ENCODE measurements around the gene WBP1L. TPM values are rescaled to one million over a fixed set of nuclear protein-coding genes. Genes with fewer than 3 reads are reported as not detected.
"Not testable (repeated sequence)": the region's sequence is repeated elsewhere in the genome, so short reads cannot be mapped to it uniquely, and the experiment has no call there.

WBP1L gene
- total RNA-seq, 2 experiments from 2014 or later = 31.7 to 31.9 TPM

- H3K4me1 Mint-ChIP-seq = peaks cover 21% of the 10 kb centered on the region
- DNase-seq; H3K9me3 Mint-ChIP-seq; POLR2A ChIA-PET; H3K27me3 Mint-ChIP-seq; H3K36me3 Mint-ChIP-seq (ENCODE audit: low read depth); H3K27ac Mint-ChIP-seq: not testable (repeated sequence)
- CTCF ChIA-PET = interaction anchor here (1.0 to 1.7 kb wide), 2 partner anchors 46 to 61 kb away, joined by 3 to 8 read pairs; partner anchors contain the start of gene CNNM2
- H3K4me3 Mint-ChIP-seq = peak overlapping the region; percentile 47
Observed at GRCh38 chr10:102855731-102856436, 112.1 kb downstream of the WBP1L start.

GRCh38 chr10:102856758-102857424, 113.1 kb downstream of the WBP1L start:
- no peak for DNase-seq
- Mint-ChIP-seq H3K9me3 (no peaks in the 10 kb centered on the region), H3K36me3 (ENCODE audit: low read depth) (peaks cover 7% of the 10 kb centered on the region), H3K4me1 (peaks cover 21% of the 10 kb centered on the region), H3K4me3 (no peak overlapping the region), H3K27me3 (no peaks in the 10 kb centered on the region), H3K27ac (no peak overlapping the region)
- CTCF ChIA-PET = no interaction called here
- POLR2A ChIA-PET = no interaction called here

DNA sequence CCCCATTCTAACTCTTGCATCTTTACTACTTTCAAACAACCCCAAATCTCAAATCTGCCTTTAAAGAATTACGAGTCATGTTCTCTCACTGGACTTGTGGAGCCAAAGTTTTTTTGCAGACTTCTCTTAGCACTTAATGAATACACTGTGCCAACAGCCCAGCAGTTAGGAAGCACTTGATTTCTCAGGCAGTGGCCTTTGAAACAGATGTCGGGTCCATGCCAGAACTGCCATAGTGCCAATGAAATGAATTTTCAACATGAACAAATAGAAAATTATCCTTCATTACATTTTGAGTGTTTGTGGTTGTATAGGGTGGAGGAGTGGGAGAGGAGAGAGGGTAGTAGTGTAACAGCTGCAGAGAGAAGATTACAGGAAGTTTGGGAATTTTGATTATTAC, 116.2 kb downstream of the WBP1L start:
- H3K27ac Mint-ChIP-seq = no peak overlapping the region

GRCh38 chr10:102863660-102864059, 119.9 kb downstream of the WBP1L start:
- peaks cover 9% of the 10 kb centered on the region for H3K36me3 Mint-ChIP-seq (ENCODE audit: low read depth)
- CTCF ChIA-PET = no interaction called here
- no peaks in the 10 kb centered on the region for H3K9me3 Mint-ChIP-seq
- POLR2A ChIA-PET = no interaction called here
- H3K27me3 Mint-ChIP-seq = peaks cover under 1% of the 10 kb centered on the region
- no peak overlapping the region for H3K4me3 Mint-ChIP-seq
- no peak for DNase-seq
- H3K27ac Mint-ChIP-seq = no peak overlapping the region
- H3K4me1 Mint-ChIP-seq = no peaks in the 10 kb centered on the region

More for the DNA sequence above, 116.2 kb downstream of the WBP1L start:
- Mint-ChIP-seq H3K4me1 (peaks cover 15% of the 10 kb centered on the region), H3K9me3 (no peaks in the 10 kb centered on the region), H3K4me3 (no peak overlapping the region), H3K36me3 (ENCODE audit: low read depth) (peaks cover 9% of the 10 kb centered on the region), H3K27me3 (no peaks in the 10 kb centered on the region)
- POLR2A ChIA-PET = no interaction called here
- CTCF ChIA-PET = no interaction called here
- no peak for DNase-seq

DNA sequence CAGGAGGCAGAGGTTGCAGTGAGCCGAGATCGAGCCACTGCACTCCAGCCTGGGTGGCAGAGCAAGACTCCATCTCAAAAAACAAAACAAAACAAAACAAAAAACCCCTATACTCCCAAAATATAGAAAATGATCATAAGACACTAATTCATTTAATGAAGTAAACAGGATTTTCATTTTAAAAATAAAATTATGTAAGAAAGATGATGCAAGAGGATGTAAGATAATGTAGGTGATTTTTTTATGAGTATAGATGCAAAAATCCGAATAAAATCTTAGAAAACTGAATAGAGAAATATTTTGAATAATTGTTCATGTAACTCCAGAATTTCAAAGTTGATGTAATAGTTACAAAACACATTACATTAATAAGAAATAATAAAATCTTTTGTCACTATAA, 121.9 kb downstream of the WBP1L start:
- POLR2A ChIA-PET = interaction anchor here (0.7 to 0.9 kb wide), 2 partner anchors 11 to 48 kb away, joined by 3 read pairs; partner anchors contain the start of gene BORCS7

More for the DNA sequence above, 121.9 kb downstream of the WBP1L start:
- peaks cover 15% of the 10 kb centered on the region for H3K27me3 Mint-ChIP-seq
- DNase-seq = no peak
- H3K27ac Mint-ChIP-seq = no peak overlapping the region
- no peak overlapping the region for H3K4me3 Mint-ChIP-seq
- CTCF ChIA-PET = interaction anchor here (1.7 kb wide), 1 partner anchor 36 kb away, joined by 4 read pairs; no protein-coding TSS in a partner anchor
- H3K9me3 Mint-ChIP-seq = no peaks in the 10 kb centered on the region
- peaks cover 9% of the 10 kb centered on the region for H3K4me1 Mint-ChIP-seq
- H3K36me3 Mint-ChIP-seq (ENCODE audit: low read depth) = peaks cover 4% of the 10 kb centered on the region

Other genes with a start within 250 kb of the WBP1L start
- 10 to 100 TPM; 74.3 to 78.9 TPM for gene ACTR1A, start 241.2 kb upstream of the WBP1L start, total RNA-seq
- 10 to 100 TPM; 18.0 to 19.6 TPM for gene SUFU, start 240.0 kb upstream of the WBP1L start, total RNA-seq
- gene TRIM8, start 99.5 kb upstream of the WBP1L start, total RNA-seq = 10 to 100 TPM; 53.0 to 56.0 TPM
- gene ARL3, start 29.6 kb upstream of the WBP1L start, total RNA-seq = 1 to 10 TPM; 5.7 to 6.1 TPM
- 10 to 100 TPM; 10.8 to 11.5 TPM for gene SFXN2, start 29.3 kb upstream of the WBP1L start, total RNA-seq
- gene CYP17A1, start 93.5 kb downstream of the WBP1L start, total RNA-seq = not detected
- 10 to 100 TPM; 10.0 to 11.9 TPM for gene BORCS7, start 110.3 kb downstream of the WBP1L start, total RNA-seq
- under 1 TPM; 0.15 to 0.65 TPM for gene AS3MT, start 125.5 kb downstream of the WBP1L start, total RNA-seq
- 1 to 10 TPM; 7.9 to 8.4 TPM for gene CNNM2, start 174.3 kb downstream of the WBP1L start, total RNA-seq